ENCODE data around the gene SLC25A44.

Gene SLC25A44

DNA sequence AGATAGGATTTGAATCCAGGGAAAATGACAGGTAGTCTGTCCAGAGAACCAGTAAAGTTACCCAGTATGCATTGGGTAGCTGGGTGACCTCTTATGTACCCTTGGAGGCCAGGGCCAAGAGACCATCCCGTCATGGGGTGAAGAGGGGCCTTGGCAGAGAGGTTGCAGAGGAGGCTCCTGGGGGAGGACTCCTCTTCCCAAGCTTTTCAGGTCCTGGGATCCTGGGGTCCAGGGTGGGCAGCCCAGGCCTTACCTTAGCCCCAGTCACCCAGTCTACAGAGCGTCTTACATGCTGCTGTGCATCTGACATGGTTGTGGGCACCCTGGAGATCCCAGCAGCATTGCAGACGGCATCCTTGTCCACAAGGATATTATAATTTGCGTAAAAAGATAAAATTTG, 32.9 kb downstream of the SLC25A44 start:
- Histone ChIP-seq H3K4me2 (ENCODE audit: low read length) (no peak overlapping the region), H3K4me1 (no peaks in the 10 kb centered on the region), H3K27ac (no peak overlapping the region), H3K9ac (no peak overlapping the region), H2AFZ (no peak overlapping the region), H3K27me3 (ENCODE audit: control insufficient read depth, insufficient read depth, low read length) (no peaks in the 10 kb centered on the region), H3K79me2 (peaks cover 6% of the 10 kb centered on the region), H3K4me3 (ENCODE audit: low read depth, low read length) (no peak overlapping the region), H3K36me3 (ENCODE audit: control insufficient read depth, insufficient read depth, low read length) (no peaks in the 10 kb centered on the region), H3K9me3 (ENCODE audit: control insufficient read depth, low read length) (no peaks in the 10 kb centered on the region)
- TF ChIP-seq, protein P1, sequence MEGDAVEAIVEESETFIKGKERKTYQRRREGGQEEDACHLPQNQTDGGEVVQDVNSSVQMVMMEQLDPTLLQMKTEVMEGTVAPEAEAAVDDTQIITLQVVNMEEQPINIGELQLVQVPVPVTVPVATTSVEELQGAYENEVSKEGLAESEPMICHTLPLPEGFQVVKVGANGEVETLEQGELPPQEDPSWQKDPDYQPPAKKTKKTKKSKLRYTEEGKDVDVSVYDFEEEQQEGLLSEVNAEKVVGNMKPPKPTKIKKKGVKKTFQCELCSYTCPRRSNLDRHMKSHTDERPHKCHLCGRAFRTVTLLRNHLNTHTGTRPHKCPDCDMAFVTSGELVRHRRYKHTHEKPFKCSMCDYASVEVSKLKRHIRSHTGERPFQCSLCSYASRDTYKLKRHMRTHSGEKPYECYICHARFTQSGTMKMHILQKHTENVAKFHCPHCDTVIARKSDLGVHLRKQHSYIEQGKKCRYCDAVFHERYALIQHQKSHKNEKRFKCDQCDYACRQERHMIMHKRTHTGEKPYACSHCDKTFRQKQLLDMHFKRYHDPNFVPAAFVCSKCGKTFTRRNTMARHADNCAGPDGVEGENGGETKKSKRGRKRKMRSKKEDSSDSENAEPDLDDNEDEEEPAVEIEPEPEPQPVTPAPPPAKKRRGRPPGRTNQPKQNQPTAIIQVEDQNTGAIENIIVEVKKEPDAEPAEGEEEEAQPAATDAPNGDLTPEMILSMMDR (IDR thresholded peaks at IDR 0.05) = no peak

DNA sequence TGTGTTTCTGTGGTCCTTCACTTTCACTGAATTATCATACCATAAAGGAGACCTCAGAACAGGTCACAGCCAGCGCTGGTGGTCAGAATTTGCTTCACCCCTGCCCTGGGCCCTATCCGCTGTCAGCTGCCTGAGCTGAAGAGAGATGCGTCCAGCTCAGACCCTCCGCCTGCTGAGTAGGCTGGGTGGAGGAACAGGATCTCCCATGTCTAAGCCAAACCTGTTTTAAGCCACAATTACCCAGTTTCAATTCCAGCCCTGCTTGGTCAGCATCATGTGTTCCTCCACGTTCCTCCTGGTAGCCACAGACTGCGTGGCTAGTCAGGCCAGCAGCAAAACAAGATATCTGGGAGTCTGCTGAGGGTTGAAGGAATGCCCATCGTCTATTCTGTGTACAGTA, 34.6 kb downstream of the SLC25A44 start:
- Histone ChIP-seq H3K4me3 (ENCODE audit: low read depth, low read length) (no peak overlapping the region), H3K9me3 (ENCODE audit: control insufficient read depth, low read length) (no peaks in the 10 kb centered on the region), H3K36me3 (ENCODE audit: control insufficient read depth, insufficient read depth, low read length) (no peaks in the 10 kb centered on the region), H3K27me3 (ENCODE audit: control insufficient read depth, insufficient read depth, low read length) (no peaks in the 10 kb centered on the region), H3K27ac (no peak overlapping the region), H3K4me2 (ENCODE audit: low read length) (no peak overlapping the region), H3K79me2 (no peaks in the 10 kb centered on the region), H3K4me1 (no peaks in the 10 kb centered on the region), H2AFZ (no peak overlapping the region), H3K9ac (no peak overlapping the region)
- TF ChIP-seq, protein P1 (IDR thresholded peaks at IDR 0.05) = no peak

DNA sequence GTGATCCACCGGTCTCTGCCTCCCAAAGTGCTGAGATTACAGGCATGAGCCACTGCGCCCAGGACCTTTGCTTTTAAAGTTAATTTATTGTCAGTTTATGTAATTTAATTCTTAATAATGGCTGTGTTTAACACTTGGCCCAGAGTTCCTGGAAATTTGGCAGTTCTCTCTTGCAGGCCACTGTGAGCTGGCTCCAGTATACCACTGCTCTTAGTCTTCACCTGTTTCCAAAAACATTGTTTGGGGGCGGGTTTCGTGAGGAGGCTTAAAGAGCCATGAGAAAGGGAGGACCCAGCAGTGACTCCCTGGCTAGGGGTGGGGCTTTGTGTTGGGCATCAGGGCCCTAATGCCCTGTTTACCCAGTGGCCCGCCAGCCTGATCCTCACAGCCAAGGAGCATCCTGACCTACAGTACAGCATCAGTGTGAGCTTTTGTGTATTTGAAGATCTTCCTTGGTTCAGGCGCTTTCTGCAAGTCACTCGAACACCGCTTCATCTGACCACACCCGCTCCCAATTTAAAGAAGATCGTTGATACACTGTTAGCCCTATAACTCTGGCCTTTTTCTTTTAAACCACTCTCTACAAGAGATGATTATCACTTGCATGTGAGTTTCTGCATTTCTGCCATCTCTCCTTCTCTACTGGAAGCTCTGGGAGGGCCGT, 36.0 kb downstream of the SLC25A44 start:
- no peak overlapping the region for H2AFZ ChIP-seq
- H3K9me3 ChIP-seq (ENCODE audit: control insufficient read depth, low read length) = no peaks in the 10 kb centered on the region
- no peak overlapping the region for H3K9ac ChIP-seq
- no peaks in the 10 kb centered on the region for H3K27me3 ChIP-seq (ENCODE audit: control insufficient read depth, insufficient read depth, low read length)
- no peak overlapping the region for H3K27ac ChIP-seq
- no peaks in the 10 kb centered on the region for H3K36me3 ChIP-seq (ENCODE audit: control insufficient read depth, insufficient read depth, low read length)
- no peak overlapping the region for H3K4me3 ChIP-seq (ENCODE audit: low read depth, low read length)
- H3K4me2 ChIP-seq (ENCODE audit: low read length) = no peak overlapping the region
- H3K79me2 ChIP-seq = no peaks in the 10 kb centered on the region
- TF ChIP-seq, protein P1 (IDR thresholded peaks at IDR 0.05) = no peak
- no peaks in the 10 kb centered on the region for H3K4me1 ChIP-seq

DNA sequence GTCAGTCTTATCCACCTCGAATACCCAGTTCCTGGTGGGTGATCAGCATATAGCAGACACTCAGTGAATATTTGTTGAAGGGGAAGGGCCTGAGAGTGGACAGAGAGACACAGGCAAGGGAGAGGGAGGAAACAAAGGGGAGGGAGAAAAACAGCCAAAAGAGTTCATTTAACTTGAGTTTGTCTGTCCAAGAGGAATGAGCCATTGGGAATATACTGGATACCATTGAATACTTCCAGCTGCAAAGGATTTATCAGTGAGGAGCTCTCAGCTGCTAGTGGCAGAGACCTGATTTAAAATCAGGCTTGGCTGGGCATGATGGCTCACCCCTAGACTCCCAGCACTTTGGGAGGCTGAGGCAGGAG, 36.6 kb downstream of the SLC25A44 start:
- Histone ChIP-seq H3K9me3 (ENCODE audit: control insufficient read depth, low read length) (no peaks in the 10 kb centered on the region), H3K4me3 (ENCODE audit: low read depth, low read length) (no peak overlapping the region), H3K27me3 (ENCODE audit: control insufficient read depth, insufficient read depth, low read length) (no peaks in the 10 kb centered on the region), H3K36me3 (ENCODE audit: control insufficient read depth, insufficient read depth, low read length) (no peaks in the 10 kb centered on the region), H2AFZ (no peak overlapping the region), H3K79me2 (no peaks in the 10 kb centered on the region), H3K4me1 (no peaks in the 10 kb centered on the region), H3K27ac (no peak overlapping the region), H3K9ac (no peak overlapping the region), H3K4me2 (ENCODE audit: low read length) (no peak overlapping the region)
- TF ChIP-seq, protein P1 (IDR thresholded peaks at IDR 0.05) = no peak

DNA sequence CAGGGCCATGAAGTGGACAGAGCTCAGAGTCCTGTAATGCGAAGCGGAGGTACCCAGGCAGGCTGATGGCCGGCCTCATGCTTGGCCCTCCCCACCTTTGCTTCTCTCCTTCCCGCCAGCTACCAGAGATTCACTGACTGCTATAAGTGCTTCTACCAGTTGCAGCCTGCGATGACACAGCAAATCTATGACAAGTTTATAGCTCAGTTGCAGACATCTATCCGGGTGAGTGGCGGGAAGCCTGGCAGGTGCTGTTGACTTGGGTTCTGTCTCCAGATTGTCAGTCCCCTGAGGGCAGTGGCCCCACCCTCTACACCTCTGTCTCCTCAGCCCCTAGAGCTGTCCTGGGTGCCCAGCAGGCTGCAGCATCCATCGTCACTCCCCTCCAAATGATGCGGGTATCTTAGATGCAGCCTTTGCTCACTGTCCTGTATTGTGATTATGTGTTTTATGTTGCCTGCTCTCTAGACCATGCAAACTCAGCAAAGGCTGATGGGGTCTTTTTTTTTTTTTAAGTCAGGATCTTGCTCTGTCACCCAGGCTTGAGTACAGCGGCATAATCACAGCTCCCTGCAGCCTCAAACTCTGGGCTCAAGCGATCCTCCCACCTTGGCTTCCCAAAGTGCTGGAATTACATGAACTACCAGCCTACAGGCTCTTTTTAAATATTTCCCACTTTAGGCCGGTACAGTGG, 38.4 kb downstream of the SLC25A44 start:
- Histone ChIP-seq H3K9ac (no peak overlapping the region), H2AFZ (no peak overlapping the region), H3K27ac (no peak overlapping the region), H3K4me3 (ENCODE audit: low read depth, low read length) (no peak overlapping the region), H3K4me1 (no peaks in the 10 kb centered on the region), H3K4me2 (ENCODE audit: low read length) (no peak overlapping the region), H3K27me3 (ENCODE audit: control insufficient read depth, insufficient read depth, low read length) (no peaks in the 10 kb centered on the region), H3K9me3 (ENCODE audit: control insufficient read depth, low read length) (no peaks in the 10 kb centered on the region), H3K36me3 (ENCODE audit: control insufficient read depth, insufficient read depth, low read length) (no peaks in the 10 kb centered on the region), H3K79me2 (no peaks in the 10 kb centered on the region)
- TF ChIP-seq, protein P1 (IDR thresholded peaks at IDR 0.05) = no peak

All from parathyroid adenoma (tissue), 2 donors.